HG02973 (cell line): ENCODE measurements around the gene RNF181.
"Not testable (repeated sequence)": the region's sequence is repeated elsewhere in the genome, so short reads cannot be mapped to it uniquely, and the experiment has no call there.

Experiments
- ATAC-seq: cut with Tn5 transposase; IDR thresholded peaks from one replicate; pipeline ENCODE4 v1.9.1; 2021; ENCODE audit warnings: moderate library complexity; ENCODE audit not compliant: unreplicated experiment

The RNF181 gene, protein sequence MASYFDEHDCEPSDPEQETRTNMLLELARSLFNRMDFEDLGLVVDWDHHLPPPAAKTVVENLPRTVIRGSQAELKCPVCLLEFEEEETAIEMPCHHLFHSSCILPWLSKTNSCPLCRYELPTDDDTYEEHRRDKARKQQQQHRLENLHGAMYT

DNA sequence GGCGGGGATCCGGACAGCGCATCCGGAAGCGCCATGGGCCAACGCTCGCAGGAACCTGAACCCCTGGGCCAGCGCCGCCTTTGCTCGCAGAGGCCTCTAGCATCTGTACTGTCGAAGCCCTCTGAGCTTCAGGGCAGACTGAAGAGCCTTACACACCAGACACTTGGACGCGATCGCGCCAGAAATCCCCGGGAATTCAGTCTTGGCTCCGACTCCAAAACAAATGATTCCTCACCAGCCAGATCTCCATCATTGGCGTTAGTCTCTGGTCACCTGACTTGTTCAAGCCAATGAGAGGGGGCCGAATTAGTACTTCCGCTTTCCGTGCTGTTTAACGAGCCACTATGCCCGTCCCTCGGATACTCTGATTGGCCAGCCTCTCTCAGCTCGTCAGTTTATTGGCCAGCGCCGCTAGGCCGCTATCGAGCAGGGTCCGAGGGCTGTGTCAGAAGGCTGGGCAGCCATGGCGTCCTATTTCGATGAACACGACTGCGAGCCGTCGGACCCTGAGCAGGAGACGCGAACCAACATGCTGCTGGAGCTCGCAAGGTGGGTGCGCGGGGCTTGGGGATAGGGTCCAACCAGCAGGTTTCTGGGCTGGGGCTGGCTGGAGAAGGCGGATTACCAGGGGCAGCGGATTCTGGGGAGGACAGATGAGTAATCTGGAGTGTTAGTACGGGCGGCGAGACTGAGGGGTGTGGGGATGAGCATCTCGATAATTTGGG lies at the start of gene RNF181:
Gene RNF181, plus strand, starts transcription at position 445 of the 725 bp plus-strand sequence. Its CDS starts 19 bp downstream, at position 464.
- peak; percentile 98 for ATAC-seq

DNA sequence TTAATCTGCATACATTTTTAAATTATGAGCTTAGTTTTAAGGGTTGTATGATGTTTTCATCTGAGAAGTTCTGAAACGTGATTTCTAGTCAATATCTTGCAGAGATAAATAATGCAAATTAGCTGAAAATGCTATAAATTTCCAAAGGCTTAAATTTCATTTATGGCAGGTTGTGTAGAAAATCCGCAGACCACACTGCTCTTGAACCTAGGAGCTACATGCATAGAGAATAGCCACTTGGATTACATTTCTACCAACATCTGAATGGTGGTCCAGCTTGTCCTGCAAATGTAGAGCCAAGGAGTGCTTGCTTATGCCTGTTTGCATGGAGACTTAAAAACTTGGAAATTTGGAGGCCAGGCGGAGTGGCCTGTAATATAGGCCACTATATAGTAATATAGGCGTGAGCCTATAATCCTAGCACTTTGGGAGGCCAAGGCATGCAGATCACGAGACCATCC lies 49.7 kb upstream of the RNF181 start:
- no peak for ATAC-seq

DNA sequence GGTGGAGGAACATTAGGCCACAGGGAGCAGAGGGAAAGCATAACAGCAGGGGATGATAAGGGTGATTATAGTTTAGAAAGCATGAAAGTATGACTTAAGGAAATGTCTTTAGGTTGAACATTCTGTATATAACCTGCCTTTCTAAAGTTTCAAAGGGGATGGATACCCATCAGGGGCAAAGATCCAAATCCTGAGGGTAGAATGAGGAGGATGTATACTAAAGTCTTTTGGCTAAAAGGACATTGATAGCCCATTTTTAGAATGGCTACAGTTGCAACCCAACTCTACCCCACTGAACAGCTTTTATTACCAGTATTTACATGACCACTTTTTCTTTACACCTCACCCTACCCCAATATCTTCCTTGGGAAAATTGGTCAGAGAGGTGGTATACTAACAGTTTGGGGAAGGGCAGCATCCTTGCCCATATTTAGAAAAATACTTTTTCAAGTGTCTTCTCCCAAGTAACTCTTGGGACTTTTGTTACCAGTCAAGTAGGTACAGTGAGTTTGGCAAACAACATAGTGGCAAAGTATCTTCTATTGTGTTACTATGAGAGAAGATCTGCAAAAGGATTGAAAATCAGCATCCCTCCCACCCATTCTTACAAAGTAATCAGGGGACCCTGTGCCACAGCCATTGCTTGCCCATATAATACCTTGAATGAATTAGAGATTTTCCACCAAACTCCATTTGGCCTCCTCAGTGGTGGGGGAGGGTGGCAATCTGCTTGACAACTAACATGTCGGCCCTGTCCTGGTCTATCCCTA lies 48.3 kb upstream of the RNF181 start:
- ATAC-seq = no peak

GRCh38 chr2:85547859-85548607 lies 47.5 kb upstream of the RNF181 start:
- no peak for ATAC-seq

DNA sequence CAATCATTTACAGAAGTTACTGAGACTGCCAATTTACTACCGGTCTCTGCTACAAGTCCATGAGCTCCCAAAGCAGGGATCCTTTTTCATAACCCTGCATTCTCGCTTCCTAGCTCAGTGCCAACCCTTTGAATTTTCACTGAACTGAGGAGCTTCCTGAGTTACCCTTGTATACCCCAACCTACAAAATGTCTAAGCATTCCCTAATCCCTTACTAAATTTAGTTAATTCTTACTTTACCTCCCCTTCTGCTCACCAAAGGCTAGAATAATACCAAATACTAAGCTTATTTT lies 47.0 kb upstream of the RNF181 start:
- ATAC-seq = no peak

DNA sequence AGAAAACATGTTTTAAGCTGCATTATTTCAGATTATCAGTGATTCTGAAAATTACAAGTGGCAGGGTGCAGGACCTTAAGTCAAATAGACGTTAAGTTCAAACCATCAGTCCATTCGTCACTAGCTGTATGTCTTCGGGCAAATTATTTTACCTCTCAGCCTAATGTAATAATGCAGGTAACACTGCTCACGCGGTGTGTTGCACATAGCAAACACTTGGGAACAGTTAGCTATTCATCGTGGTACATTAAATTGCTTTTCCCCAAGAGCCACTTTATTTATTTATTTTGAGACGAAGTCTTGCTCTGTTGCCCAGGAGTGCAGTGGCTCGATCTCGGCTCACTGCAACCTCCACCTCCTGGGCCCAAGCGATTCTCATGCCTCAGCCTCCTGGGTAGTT lies 46.5 kb upstream of the RNF181 start:
- ATAC-seq = no peak

DNA sequence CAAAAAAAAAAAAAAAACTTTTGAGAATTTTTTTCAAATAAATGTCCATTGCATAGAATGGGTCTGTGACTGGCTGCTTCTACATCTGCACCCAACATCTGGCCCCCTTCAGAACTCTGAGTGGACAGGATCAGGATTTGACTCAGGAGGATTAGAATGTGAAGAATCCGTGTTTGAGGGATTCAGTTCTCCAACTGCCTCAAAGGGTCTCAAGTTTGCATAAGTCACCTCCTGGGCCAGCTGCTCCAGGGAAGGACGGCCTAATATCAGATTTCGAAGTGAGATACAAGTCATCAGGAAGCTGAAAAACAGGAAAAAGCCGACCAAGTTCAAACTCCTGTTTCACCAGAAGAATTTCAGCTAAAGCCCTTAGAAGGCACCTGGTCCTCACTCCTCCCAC lies 45.7 kb upstream of the RNF181 start:
- ATAC-seq = no peak

DNA sequence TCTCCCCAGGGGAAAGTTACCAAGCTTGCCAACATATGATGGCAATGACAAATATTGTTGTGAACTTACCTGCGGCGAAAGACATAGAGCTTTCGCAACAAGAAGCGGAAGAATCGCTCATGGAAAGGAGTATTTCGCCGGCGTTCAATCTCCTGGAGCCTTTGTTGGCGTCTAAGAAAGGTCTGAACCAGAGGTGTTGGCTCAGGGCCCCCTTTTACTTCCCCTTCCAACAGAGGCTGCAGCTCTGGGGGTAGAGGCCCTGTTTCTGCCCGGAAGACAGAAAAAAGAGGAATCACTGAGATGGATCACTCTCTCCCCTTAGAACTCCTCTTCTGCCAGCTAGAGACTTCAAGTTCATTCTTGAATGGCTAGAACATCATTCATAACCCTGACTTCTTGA lies 45.1 kb upstream of the RNF181 start:
- ATAC-seq = no peak

GRCh38 chr2:85551698-85552678 lies 43.6 kb upstream of the RNF181 start:
- ATAC-seq = peak; percentile 53

DNA sequence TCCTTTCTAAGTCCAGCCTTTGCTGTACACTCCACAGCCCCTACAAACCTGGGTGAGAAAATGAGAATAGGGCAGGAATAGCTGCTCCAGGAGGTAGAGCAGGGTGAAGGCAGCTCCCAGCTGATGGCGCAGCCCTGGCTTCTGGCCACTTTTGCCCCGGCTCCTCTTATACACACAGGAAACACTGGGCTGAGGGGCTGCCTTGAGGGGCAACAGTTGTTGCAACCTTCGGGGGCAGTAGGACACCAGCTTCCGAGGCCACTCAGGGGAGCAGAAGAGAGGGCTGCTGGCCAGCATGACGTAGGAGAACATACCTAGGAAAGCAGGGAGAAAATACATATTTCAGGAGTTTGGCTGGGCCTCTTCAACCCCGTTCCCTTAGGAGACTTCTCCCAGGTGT lies 42.4 kb upstream of the RNF181 start:
- no peak for ATAC-seq

- ATAC-seq = no peak
Observed at GRCh38 chr2:85554980-85555612, 40.4 kb upstream of the RNF181 start.

DNA sequence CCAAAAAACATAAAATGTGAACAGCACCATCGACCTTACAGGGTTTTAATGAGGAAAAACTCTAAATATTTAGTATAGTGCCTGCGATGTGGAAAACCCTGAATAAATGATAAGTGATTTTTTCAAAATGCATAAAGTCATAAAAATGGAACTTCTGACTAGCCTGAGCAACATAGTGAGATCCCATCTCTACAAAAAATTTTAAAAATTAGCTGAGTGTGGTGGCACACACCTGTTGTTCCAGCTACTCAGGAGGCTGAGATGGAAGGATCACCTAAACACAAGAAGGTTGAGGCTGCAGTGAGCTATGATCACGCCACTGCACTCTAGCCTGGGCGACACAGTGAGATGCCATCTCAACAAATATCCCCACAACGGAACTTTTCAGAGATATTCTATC lies 38.4 kb upstream of the RNF181 start:
- ATAC-seq = no peak

- ATAC-seq = no peak
Observed at GRCh38 chr2:85558160-85558559, 37.4 kb upstream of the RNF181 start.

GRCh38 chr2:85560403-85560726 lies 35.2 kb upstream of the RNF181 start:
- ATAC-seq = not testable (repeated sequence)

DNA sequence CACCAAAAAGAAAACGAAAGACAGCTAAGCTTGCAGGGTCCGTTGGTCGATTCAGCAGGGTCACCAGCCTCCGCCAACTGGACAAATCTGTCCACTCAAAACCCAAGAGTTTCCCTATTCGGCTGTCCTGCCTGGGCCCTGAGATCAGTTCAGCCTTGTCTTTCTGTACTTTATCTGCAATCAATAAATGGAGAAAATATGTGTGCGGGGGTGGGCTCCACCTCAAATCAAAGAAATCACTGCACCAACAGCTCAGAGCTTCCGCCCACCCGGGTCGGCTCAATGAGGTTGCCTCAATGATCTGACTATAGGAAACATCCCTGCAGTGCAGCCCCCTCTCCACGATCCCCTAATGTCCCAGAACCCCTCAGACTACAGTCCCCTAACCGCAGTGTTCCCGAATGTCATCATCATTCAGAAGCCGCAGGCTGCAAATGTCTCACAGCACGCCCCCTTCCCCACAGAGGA lies 34.7 kb upstream of the RNF181 start:
- ATAC-seq = peak; percentile 19

GRCh38 chr2:85561280-85562212 lies 34.0 kb upstream of the RNF181 start, which contains the start of gene GGCX:
Gene GGCX, minus strand, starts transcription at chr2:85561493. Its CDS starts 65 bp downstream, at chr2:85561428.
- ATAC-seq = peak; percentile 86

GRCh38 chr2:85564144-85564563 lies 31.4 kb upstream of the RNF181 start:
- no peak for ATAC-seq

DNA sequence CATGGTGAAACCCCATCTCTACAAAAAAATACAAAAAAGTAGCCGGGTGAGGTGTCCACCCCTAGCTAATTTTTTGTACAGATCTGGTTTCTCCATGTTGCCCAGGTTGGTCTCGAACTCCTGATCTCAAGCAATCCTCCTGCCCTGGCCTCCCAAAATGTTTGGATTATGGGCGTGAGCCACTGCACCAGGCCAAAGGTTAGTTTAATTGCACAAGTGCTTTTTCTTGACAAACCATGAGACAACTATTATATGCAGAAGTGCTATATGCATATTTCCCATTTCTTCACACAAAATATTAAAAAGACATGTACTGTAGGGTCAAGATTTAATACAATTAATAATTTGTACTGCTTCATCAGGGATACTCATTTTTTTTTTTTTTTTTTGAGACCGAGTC lies 29.3 kb upstream of the RNF181 start:
- no peak for ATAC-seq

- no peak for ATAC-seq
Observed at GRCh38 chr2:85575739-85576138, 19.8 kb upstream of the RNF181 start.
